MCF 10A (cell line): ENCODE results near the gene TMEM14C. TPM values are rescaled to one million over a fixed set of nuclear protein-coding genes. Genes with fewer than 3 reads are reported as not detected.
A peak's percentile ranks its signal among the peaks of the same experiment; 100 is the strongest.
"Not testable (repeated sequence)": the region's sequence is repeated elsewhere in the genome, so short reads cannot be mapped to it uniquely, and the experiment has no call there.

Experiments used
- BruUV-seq: library from RNA; stranded (reverse); fragments of 400-500 nt; replicated peaks from 2 replicates; lab custom pipeline; 2021; lab: Mats Ljungman, UMichigan
- CTCF ChIA-PET: fragments of 300-600 bp; sonication (Branson Sonifier 250); formaldehyde crosslinking; extraction: SDS; loops from one replicate; lab custom pipeline; 2021; ENCODE audit warnings: antibody characterized with exemption, inconsistent platforms; lab: Yijun Ruan, JAX
- POLR2A ChIA-PET: fragments of 300-600, 350-650 bp; sonication (Branson Sonifier 250); formaldehyde crosslinking; extraction: SDS; loops from one replicate; lab custom pipeline; 2020; ENCODE audit warnings: antibody characterized with exemption, inconsistent platforms; lab: Yijun Ruan, JAX
- DNase-seq: peaks from one replicate; pipeline ENCODE4 v3.0.0-alpha.2; 2018; ENCODE audit not compliant: unreplicated experiment
- H3K27ac Mint-ChIP-seq: one replicate; pipeline ENCODE4 v1.8.0; 2022; ENCODE audit warnings: mild to moderate bottlenecking, low read depth, mixed read lengths; ENCODE audit not compliant: unreplicated experiment
- H3K27me3 Mint-ChIP-seq: one replicate; pipeline ENCODE4 v1.8.0; 2022; ENCODE audit warnings: mixed read lengths; ENCODE audit not compliant: insufficient read depth, unreplicated experiment
- H3K36me3 Mint-ChIP-seq: one replicate; pipeline ENCODE4 v1.8.0; 2022; ENCODE audit warnings: mild to moderate bottlenecking, moderate library complexity, mixed read lengths; ENCODE audit not compliant: insufficient read depth, unreplicated experiment
- H3K4me1 Mint-ChIP-seq: one replicate; pipeline ENCODE4 v1.8.0; 2022; ENCODE audit warnings: mixed read lengths; ENCODE audit not compliant: insufficient read depth, unreplicated experiment
- H3K4me3 Mint-ChIP-seq: one replicate; pipeline ENCODE4 v1.8.0; 2022; ENCODE audit warnings: mild to moderate bottlenecking, moderate library complexity, mixed read lengths; ENCODE audit not compliant: unreplicated experiment
- H3K9me3 Mint-ChIP-seq: one replicate; pipeline ENCODE4 v1.8.0; 2022; ENCODE audit warnings: mixed read lengths; ENCODE audit not compliant: unreplicated experiment
- CTCF ChIP-seq: fragments of 200-600 bp; IDR thresholded peaks from one replicate; pipeline ENCODE4 v1.8.0; 2022; ENCODE audit warnings: antibody characterized with exemption, mild to moderate bottlenecking; ENCODE audit not compliant: unreplicated experiment
- intact Hi-C: fragments of 100-400 bp; cut with micrococcal nuclease; formaldehyde crosslinking; loops from 2 replicates; pipeline ENCODE4 v1.14.1; 2022
- total RNA-seq: library from RNA; stranded (reverse); gene quantifications from 2 replicates; pipeline ENCODE4 v1.2.3, GENCODE V29; 2022

Gene TMEM14C
- total RNA-seq, 1 experiment from 2014 or later, result 159 TPM

GRCh38 chr6:10747251-10747972 lies 24.5 kb downstream of the TMEM14C start, which contains the start of gene TMEM14B:
Gene TMEM14B (plus strand): TSS chr6:10747805. CDS start chr6:10749246, 1,441 bp downstream.
- Mint-ChIP-seq H3K27me3 (no peaks in the 10 kb centered on the region), H3K4me1 (peaks cover 18% of the 10 kb centered on the region), H3K4me3 (peak within 1 kb of the TSS; percentile 95), H3K36me3 (peaks cover 55% of the 10 kb centered on the region), H3K9me3 (no peaks in the 10 kb centered on the region), H3K27ac (peak within 1 kb of the TSS; percentile 95)
- DNase-seq, result peak; percentile 97
- CTCF ChIA-PET, result interaction anchor here (0.9 to 2.8 kb wide), 8 partner anchors 14 to 269 kb away, joined by 3 to 17 read pairs (median 4); partner anchors contain the start of gene TMEM14C
- no TSS peak for BruUV-seq
- intact Hi-C loops, result loop anchor here (1.0 kb wide), 1 partner anchor 24 kb away; the partner anchor contains the start of gene TMEM14C
- POLR2A ChIA-PET, result interaction anchor here (0.6 to 7.3 kb wide), 21 partner anchors 10 to 311 kb away, joined by 3 to 185 read pairs (median 4); partner anchors contain the start of genes C6orf52, PAK1IP1 and TMEM14C
- TF ChIP-seq CTCF, result no peak

GRCh38 chr6:10749734-10750133 lies 26.9 kb downstream of the TMEM14C start:
- Mint-ChIP-seq H3K36me3 (peaks cover 56% of the 10 kb centered on the region), H3K27me3 (no peaks in the 10 kb centered on the region), H3K27ac (peak overlapping the region; percentile 37), H3K4me1 (peaks cover 29% of the 10 kb centered on the region), H3K9me3 (no peaks in the 10 kb centered on the region), H3K4me3 (peak overlapping the region; percentile 95)
- no TSS peak for BruUV-seq
- DNase-seq, result no peak
- CTCF ChIA-PET, result interaction anchor here (0.6 kb wide), 1 partner anchor 71 kb away, joined by 3 read pairs; no protein-coding TSS in a partner anchor
- POLR2A ChIA-PET, result interaction anchor here (1.7 to 7.3 kb wide), 4 partner anchors 9 to 55 kb away, joined by 4 to 185 read pairs (median 44); partner anchors contain the start of genes C6orf52, PAK1IP1 and TMEM14C
- intact Hi-C loops, result no loop called here
- TF ChIP-seq CTCF, result no peak

DNA sequence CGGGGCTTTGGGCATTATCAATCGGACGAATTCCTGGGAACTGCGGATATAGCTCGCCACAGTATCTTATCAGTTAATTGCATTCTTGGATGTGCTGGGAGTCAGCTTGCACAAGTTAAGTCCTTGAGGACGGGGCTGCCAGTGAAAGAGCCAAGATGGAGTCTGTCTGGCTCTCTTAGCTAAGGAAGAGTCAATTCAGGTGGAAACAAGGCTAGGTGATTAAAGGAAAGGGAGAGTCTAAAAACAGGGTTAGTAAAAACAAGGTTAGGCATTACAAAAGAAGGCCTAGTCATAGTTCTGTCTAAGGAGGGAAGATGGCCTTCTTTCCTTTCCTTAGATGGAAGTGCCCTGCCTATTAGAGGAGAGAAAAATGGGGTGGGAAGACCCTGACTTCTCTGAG lies 27.7 kb downstream of the TMEM14C start:
- peaks cover 60% of the 10 kb centered on the region for H3K36me3 Mint-ChIP-seq

DNA sequence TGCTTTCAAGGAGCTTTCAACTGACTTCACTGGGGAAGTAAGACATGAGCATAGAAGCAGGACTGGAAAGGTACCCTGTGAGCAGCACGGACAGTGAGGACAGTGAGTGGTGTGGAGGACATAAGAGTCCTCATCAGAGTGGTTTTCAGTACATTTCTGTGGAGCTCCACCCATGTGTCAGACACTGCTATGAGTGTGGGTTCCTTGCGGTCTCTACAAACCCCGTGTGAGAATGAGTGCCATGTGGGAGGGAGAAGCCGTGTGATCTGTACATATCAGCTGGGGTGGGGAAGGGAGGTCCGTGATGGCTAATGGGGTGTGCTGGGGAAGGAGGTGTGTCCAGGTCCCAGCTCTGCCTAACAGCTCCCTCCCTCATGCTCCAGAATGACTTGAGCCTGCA lies 28.9 kb downstream of the TMEM14C start:
- H3K9me3 Mint-ChIP-seq, H3K27ac Mint-ChIP-seq, BruUV-seq, POLR2A ChIA-PET, intact Hi-C loops, H3K27me3 Mint-ChIP-seq, H3K4me3 Mint-ChIP-seq, DNase-seq: not testable (repeated sequence)
- peaks cover 72% of the 10 kb centered on the region for H3K36me3 Mint-ChIP-seq
- peaks cover 28% of the 10 kb centered on the region for H3K4me1 Mint-ChIP-seq
- CTCF ChIA-PET, result interaction anchor here (1.2 kb wide), 1 partner anchor 28 kb away, joined by 3 read pairs; no protein-coding TSS in a partner anchor

More for the DNA sequence above, 27.7 kb downstream of the TMEM14C start:
- peaks cover 31% of the 10 kb centered on the region for H3K4me1 Mint-ChIP-seq
- H3K4me3 Mint-ChIP-seq, H3K27ac Mint-ChIP-seq, POLR2A ChIA-PET, DNase-seq, intact Hi-C loops, BruUV-seq, H3K9me3 Mint-ChIP-seq, H3K27me3 Mint-ChIP-seq: not testable (repeated sequence)
- CTCF ChIA-PET, result interaction anchor here (1.2 kb wide), 1 partner anchor 27 kb away, joined by 3 read pairs; no protein-coding TSS in a partner anchor

DNA sequence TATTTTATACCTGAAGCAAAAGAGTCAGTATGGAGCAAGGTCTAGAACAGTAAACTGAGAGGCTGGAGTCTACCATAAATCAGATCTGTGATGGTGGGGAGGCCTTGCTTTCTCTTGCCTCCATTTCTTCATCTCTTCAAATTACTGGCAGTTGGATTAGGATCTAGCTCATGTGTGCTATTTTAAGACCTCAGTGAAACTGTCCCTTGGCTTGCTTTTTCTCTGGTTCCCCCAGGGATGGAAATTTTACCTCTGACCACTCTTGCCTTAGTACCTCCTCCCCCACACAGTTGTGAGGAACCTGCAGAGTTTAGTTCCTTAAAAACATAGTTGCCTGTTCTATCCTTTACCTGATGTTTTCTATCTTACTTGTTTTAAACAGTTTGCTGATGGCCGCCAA lies 33.2 kb downstream of the TMEM14C start:
- peaks cover 80% of the 10 kb centered on the region for H3K36me3 Mint-ChIP-seq

More for the DNA sequence above, 33.2 kb downstream of the TMEM14C start:
- ChIA-PET POLR2A (no interaction called here), CTCF (no interaction called here)
- no peak for TF ChIP-seq CTCF
- intact Hi-C loops, result no loop called here
- H3K9me3 Mint-ChIP-seq, result no peaks in the 10 kb centered on the region
- no peak overlapping the region for H3K27ac Mint-ChIP-seq
- H3K4me3 Mint-ChIP-seq, result no peak overlapping the region
- H3K4me1 Mint-ChIP-seq, result peaks cover 28% of the 10 kb centered on the region
- BruUV-seq, result no TSS peak
- no peaks in the 10 kb centered on the region for H3K27me3 Mint-ChIP-seq
- DNase-seq, result no peak
